Measurements from ENCODE around the gene KRTAP5-2.

The KRTAP5-2 gene

DNA sequence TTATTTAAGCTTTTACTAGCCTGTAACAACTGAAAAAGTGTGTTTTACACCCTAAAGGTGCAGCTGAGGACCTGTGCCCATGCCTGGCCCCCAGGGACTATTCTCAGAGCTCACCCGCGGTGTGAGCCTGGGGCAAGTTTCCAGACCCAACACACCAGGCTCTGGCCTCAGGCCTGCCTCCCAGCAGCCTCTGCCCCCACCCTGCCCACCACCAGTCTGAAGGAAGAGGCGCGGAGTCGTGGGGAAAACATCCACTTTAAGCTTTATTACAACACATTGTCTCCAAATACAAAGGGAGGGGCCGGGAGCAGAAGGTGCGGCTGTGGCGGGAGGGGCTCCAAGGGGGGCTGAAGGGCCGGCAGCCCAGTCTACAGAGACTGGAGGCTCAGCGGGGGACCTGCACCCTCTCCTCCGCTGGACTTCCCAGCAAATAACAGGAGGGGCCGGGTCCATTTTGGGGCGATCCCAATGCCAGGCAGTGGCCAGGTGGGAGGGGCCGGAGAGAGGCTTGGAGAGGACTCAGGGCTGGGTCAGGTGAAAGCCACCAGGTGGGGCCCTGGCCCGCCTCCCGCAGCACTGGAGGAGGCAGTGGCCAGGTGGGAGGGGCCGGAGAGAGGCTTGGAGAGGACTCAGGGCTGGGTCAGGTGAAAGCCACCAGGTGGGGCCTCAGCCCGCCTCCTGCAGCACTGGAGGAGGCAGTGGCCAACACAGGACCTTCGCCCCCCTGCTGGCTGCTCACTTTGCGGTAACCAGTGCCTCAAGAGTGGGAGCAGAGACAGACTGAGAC lies 44.1 kb downstream of the KRTAP5-2 start:
- no peak for DNase-seq

DNA sequence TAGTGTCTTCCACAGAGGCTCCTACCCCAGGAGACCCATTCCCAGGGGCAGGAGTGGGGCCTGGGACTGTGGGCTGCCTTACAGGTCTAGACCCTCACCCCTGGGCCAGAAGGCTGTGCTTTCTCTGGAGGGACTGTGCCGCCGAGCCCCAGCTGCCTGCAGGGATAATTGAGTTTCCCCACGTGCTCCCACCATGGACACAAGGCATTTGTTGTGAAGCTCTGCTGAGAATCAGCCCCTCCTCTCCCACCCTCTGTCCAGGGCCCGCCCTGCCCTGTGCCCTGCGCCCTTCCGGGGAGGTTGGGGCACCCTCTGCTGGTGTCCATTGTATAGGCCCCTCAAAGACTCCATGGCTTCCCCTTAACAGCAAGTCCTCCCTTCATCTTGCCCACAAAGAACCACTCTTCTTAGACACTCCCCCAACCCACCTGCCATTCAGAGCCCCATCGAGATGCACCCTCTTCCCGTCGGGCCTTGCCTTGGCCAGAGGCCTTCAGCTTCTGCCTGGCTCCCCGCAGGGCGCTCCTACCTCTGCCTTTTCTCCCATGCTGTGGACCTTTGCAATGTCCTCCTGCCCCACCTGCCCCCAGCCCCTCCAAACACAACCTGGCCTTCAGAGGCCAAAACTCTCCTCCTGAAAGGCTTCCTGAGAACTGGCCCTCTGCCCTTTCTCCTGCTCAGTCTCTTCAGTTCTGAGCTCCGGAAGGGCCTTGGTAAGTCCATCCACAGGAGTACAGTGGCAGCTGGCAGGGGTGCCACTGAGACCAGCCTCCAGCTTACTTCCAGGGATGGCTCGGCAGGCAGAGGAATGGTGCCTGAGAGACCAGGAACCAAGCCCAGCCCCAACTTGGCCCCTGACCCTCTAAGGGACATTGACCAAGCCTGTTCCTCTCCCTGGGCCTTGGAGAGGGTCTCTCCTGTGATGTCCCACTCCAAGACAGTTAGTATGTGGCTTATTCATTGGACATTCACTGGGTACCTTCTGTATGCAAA lies 48.5 kb downstream of the KRTAP5-2 start:
- no peak for DNase-seq

DNA sequence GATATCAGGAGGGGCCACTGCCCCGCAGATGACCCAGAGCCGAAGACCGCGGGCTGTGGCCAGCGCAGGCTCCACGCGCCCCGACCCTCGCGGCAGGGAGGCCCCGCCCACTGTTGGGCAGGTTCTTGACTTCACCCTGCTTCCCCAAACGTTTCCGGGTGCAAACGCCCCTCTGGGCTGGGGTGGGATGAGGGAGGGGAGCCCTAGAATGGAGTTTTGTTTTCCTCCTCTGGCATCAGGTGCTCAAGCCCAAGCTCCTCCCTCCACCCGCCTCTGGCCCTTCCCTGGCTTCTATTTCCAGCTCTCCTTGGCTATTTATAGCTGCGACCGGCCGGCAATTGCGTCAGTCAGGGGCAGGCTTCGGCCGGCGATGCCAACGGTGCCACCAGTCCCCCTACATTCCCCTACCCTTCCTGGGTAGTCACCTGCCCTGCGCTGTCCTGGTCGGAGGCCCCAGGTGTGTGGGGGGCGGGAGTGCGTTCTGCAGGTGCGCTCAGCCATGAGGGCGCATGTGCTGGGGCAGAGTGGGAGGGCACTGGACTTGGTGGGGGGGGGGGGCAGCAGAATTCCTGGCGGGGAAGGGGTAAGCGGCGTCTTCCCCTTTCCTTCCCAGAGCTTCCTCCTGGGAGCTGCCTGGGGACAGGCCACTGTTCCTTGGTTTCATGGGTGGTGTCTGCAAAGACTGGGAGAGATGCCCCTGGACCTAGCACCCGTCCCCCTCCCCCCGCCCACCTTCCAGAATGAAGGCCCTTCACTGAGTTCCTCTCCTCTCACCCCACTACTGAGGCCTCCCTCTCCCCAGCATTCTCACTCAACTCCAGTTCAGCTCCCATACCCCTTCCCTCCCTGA lies 49.6 kb downstream of the KRTAP5-2 start:
- DNase-seq, result peak in 1 of 2 experiments; percentile 35

DNA sequence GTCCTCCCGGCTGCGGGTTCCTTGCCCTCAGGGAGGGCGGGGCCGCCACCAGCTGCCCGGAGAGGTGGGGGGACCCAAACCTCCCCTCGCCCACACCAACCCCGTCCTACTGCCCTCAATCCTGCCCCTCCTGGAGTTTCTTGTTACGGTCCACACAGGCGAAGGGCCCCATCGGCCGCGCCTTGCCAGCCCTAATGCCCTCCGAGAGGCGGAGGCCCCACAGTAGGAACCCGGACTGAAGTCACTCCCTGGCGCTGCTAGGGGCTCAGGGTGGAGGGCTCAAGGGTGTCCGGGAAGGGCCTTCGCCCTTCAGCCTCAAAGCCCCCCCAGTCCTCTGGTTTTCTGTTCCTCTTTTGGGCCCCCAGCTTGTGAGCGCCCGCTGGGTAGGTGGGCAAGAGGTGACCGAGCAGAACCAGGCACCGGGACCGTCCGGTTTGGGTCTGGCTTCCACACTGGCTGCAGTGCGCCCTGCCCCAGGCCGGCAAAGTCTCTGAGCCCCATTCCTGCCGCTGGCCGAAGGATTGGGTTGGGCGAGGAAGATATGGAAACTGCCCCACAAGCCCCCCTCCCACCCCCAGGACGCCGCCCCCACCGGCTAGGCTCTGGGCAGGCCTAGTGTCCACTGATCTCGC lies 50.5 kb downstream of the KRTAP5-2 start:
- peak in 1 of 2 experiments; percentile 24 for DNase-seq
